ENCODE data around the gene DOCK2. TPM values are rescaled to one million over a fixed set of nuclear protein-coding genes. Genes with fewer than 3 reads are reported as not detected.
A peak's percentile ranks its signal among the peaks of the same experiment; 100 is the strongest.

The DOCK2 gene
- total and polyA plus RNA-seq, 9 of the 15 experiments (the other 6 are each of a cell fraction or from before 2014, with no cell fraction given), result 4.5 to 42.6 (median 20.5) TPM

GRCh38 chr5:169650701-169651331 is 13.7 kb downstream of the DOCK2 start (continued):
- TF ChIP-seq, protein P1, sequence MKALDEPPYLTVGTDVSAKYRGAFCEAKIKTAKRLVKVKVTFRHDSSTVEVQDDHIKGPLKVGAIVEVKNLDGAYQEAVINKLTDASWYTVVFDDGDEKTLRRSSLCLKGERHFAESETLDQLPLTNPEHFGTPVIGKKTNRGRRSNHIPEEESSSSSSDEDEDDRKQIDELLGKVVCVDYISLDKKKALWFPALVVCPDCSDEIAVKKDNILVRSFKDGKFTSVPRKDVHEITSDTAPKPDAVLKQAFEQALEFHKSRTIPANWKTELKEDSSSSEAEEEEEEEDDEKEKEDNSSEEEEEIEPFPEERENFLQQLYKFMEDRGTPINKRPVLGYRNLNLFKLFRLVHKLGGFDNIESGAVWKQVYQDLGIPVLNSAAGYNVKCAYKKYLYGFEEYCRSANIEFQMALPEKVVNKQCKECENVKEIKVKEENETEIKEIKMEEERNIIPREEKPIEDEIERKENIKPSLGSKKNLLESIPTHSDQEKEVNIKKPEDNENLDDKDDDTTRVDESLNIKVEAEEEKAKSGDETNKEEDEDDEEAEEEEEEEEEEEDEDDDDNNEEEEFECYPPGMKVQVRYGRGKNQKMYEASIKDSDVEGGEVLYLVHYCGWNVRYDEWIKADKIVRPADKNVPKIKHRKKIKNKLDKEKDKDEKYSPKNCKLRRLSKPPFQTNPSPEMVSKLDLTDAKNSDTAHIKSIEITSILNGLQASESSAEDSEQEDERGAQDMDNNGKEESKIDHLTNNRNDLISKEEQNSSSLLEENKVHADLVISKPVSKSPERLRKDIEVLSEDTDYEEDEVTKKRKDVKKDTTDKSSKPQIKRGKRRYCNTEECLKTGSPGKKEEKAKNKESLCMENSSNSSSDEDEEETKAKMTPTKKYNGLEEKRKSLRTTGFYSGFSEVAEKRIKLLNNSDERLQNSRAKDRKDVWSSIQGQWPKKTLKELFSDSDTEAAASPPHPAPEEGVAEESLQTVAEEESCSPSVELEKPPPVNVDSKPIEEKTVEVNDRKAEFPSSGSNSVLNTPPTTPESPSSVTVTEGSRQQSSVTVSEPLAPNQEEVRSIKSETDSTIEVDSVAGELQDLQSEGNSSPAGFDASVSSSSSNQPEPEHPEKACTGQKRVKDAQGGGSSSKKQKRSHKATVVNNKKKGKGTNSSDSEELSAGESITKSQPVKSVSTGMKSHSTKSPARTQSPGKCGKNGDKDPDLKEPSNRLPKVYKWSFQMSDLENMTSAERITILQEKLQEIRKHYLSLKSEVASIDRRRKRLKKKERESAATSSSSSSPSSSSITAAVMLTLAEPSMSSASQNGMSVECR (CRISPR knock-in tag; IDR thresholded peaks at IDR 0.05), result no peak
- TF ChIP-seq, protein P2, sequence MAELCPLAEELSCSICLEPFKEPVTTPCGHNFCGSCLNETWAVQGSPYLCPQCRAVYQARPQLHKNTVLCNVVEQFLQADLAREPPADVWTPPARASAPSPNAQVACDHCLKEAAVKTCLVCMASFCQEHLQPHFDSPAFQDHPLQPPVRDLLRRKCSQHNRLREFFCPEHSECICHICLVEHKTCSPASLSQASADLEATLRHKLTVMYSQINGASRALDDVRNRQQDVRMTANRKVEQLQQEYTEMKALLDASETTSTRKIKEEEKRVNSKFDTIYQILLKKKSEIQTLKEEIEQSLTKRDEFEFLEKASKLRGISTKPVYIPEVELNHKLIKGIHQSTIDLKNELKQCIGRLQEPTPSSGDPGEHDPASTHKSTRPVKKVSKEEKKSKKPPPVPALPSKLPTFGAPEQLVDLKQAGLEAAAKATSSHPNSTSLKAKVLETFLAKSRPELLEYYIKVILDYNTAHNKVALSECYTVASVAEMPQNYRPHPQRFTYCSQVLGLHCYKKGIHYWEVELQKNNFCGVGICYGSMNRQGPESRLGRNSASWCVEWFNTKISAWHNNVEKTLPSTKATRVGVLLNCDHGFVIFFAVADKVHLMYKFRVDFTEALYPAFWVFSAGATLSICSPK (IDR thresholded peaks at IDR 0.05; ENCODE audit: borderline replicate concordance), result no peak
- TF ChIP-seq GATAD2A (IDR thresholded peaks at IDR 0.05), result no peak
- TF ChIP-seq CHCHD3 (CRISPR knock-in tag; IDR thresholded peaks at IDR 0.05), result no peak
- TF ChIP-seq MYNN (IDR thresholded peaks at IDR 0.05), result 0 out of 2 replicates have a peak, but pooled peaks have one; percentile 18
- no peak for TF ChIP-seq MYNN (CRISPR knock-in tag; IDR thresholded peaks at IDR 0.05)
- TF ChIP-seq PTRF (tag; IDR thresholded peaks at IDR 0.05), result no peak
- no peak for TF ChIP-seq ZNF232 (CRISPR knock-in tag; IDR thresholded peaks at IDR 0.05)
- TF ChIP-seq MTA3 (IDR thresholded peaks at IDR 0.05; ENCODE audit: borderline replicate concordance), result no peak
- TF ChIP-seq, protein P3, sequence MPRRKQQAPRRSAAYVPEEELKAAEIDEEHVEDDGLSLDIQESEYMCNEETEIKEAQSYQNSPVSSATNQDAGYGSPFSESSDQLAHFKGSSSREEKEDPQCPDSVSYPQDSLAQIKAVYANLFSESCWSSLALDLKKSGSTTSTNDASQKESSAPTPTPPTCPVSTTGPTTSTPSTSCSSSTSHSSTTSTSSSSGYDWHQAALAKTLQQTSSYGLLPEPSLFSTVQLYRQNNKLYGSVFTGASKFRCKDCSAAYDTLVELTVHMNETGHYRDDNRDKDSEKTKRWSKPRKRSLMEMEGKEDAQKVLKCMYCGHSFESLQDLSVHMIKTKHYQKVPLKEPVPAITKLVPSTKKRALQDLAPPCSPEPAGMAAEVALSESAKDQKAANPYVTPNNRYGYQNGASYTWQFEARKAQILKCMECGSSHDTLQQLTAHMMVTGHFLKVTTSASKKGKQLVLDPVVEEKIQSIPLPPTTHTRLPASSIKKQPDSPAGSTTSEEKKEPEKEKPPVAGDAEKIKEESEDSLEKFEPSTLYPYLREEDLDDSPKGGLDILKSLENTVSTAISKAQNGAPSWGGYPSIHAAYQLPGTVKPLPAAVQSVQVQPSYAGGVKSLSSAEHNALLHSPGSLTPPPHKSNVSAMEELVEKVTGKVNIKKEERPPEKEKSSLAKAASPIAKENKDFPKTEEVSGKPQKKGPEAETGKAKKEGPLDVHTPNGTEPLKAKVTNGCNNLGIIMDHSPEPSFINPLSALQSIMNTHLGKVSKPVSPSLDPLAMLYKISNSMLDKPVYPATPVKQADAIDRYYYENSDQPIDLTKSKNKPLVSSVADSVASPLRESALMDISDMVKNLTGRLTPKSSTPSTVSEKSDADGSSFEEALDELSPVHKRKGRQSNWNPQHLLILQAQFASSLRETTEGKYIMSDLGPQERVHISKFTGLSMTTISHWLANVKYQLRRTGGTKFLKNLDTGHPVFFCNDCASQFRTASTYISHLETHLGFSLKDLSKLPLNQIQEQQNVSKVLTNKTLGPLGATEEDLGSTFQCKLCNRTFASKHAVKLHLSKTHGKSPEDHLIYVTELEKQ (CRISPR knock-in tag; IDR thresholded peaks at IDR 0.05), result no peak
- TF ChIP-seq KLF10 (CRISPR knock-in tag; IDR thresholded peaks at IDR 0.05), result no peak
- TF ChIP-seq BCL6 (CRISPR knock-in tag; IDR thresholded peaks at IDR 0.05), result no peak
- peak; percentile 59 for TF ChIP-seq CREM (IDR thresholded peaks at IDR 0.05; ENCODE audit: low read depth)
- peak; percentile 51; the same call in 1 of the 2 replicates for TF ChIP-seq GATA2 (CRISPR knock-in tag; IDR thresholded peaks at IDR 0.05)
- TF ChIP-seq ZMIZ1 (IDR thresholded peaks at IDR 0.05; ENCODE audit: low read depth in 2 of 2, low read length in 2 of 2), result no peak

Measured in K562 (cell line).